Measurements from ENCODE around the gene FRAS1. TPM values are rescaled to one million over a fixed set of nuclear protein-coding genes. Genes with fewer than 3 reads are reported as not detected.

The FRAS1 gene
- total RNA-seq, 1 experiment from 2014 or later, result 82.0 TPM

DNA sequence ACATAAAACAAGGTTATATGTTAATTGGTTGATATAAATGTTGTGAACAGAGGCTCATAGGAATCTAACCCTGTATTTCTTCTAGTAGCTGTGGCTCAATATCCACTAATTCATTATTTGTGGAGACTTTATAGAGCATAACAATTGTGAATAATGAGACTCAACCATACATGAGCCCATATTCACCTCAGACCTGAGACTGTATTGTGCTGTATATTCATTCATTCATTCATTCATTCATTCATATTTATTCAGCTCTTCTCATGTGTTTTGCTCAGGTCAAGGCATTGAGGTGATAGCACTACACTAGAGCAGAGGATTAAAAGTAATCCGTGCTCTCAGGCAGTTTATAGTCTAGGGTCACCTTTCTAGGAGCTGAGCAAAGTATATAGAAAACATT, 470.0 kb downstream of the FRAS1 start (continued):
- TF ChIP-seq PRRX2 (CRISPR knock-in tag; IDR thresholded peaks at IDR 0.05) (no peak), SMAD4 (CRISPR knock-in tag; IDR thresholded peaks at IDR 0.05) (no peak), SP1 (CRISPR knock-in tag; conservative IDR thresholded peaks at IDR 0.05) (no peak), ZBTB21 (CRISPR knock-in tag; IDR thresholded peaks at IDR 0.05; ENCODE audit: borderline replicate concordance) (no peak), NFATC4 (CRISPR knock-in tag; IDR thresholded peaks at IDR 0.05) (no peak)
- TF ChIP-seq, protein P1, sequence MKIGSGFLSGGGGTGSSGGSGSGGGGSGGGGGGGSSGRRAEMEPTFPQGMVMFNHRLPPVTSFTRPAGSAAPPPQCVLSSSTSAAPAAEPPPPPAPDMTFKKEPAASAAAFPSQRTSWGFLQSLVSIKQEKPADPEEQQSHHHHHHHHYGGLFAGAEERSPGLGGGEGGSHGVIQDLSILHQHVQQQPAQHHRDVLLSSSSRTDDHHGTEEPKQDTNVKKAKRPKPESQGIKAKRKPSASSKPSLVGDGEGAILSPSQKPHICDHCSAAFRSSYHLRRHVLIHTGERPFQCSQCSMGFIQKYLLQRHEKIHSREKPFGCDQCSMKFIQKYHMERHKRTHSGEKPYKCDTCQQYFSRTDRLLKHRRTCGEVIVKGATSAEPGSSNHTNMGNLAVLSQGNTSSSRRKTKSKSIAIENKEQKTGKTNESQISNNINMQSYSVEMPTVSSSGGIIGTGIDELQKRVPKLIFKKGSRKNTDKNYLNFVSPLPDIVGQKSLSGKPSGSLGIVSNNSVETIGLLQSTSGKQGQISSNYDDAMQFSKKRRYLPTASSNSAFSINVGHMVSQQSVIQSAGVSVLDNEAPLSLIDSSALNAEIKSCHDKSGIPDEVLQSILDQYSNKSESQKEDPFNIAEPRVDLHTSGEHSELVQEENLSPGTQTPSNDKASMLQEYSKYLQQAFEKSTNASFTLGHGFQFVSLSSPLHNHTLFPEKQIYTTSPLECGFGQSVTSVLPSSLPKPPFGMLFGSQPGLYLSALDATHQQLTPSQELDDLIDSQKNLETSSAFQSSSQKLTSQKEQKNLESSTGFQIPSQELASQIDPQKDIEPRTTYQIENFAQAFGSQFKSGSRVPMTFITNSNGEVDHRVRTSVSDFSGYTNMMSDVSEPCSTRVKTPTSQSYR (CRISPR knock-in tag; IDR thresholded peaks at IDR 0.05), result no peak
- TF ChIP-seq, protein P2, sequence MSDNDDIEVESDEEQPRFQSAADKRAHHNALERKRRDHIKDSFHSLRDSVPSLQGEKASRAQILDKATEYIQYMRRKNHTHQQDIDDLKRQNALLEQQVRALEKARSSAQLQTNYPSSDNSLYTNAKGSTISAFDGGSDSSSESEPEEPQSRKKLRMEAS (CRISPR knock-in tag; IDR thresholded peaks at IDR 0.05), result no peak
- TF ChIP-seq, protein P3, sequence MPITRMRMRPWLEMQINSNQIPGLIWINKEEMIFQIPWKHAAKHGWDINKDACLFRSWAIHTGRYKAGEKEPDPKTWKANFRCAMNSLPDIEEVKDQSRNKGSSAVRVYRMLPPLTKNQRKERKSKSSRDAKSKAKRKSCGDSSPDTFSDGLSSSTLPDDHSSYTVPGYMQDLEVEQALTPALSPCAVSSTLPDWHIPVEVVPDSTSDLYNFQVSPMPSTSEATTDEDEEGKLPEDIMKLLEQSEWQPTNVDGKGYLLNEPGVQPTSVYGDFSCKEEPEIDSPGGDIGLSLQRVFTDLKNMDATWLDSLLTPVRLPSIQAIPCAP (CRISPR knock-in tag; IDR thresholded peaks at IDR 0.05), result no peak

DNA sequence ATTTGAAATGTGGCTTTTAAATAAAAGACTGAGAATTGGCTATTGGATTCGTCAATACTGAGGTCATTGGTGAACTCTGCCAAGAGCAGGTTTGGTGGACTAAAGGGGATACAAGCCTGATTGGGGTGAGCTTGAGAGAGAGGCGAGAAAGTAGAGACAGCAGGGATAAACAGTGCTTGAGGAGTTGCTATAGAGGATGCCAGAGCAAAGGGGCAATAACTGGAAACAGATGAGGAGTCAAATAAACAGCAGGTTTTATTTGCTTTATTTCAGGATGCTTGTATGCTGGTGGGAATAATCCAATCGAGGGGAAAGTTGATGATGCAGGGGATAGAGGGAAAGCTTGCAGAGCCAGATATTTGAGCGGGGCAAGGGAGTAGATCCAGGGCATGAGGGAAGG, 470.4 kb downstream of the FRAS1 start:
- ATAC-seq (no peak), DNase-seq (ENCODE audit: low spot score) (no peak)
- Mint-ChIP-seq H3K36me3 (peaks cover 14% of the 10 kb centered on the region), H3K9me3 (0 out of 2 replicates have a peak, but pooled peaks cover 4% of the 10 kb centered on the region), H3K27ac (no peak overlapping the region), H3K27me3 (ENCODE audit: low read depth) (no peaks in the 10 kb centered on the region), H3K4me3 (no peak overlapping the region), H3K4me1 (no peaks in the 10 kb centered on the region)
- ChIA-PET CTCF (no interaction called here), POLR2A (no interaction called here)
- TF ChIP-seq, protein P4, sequence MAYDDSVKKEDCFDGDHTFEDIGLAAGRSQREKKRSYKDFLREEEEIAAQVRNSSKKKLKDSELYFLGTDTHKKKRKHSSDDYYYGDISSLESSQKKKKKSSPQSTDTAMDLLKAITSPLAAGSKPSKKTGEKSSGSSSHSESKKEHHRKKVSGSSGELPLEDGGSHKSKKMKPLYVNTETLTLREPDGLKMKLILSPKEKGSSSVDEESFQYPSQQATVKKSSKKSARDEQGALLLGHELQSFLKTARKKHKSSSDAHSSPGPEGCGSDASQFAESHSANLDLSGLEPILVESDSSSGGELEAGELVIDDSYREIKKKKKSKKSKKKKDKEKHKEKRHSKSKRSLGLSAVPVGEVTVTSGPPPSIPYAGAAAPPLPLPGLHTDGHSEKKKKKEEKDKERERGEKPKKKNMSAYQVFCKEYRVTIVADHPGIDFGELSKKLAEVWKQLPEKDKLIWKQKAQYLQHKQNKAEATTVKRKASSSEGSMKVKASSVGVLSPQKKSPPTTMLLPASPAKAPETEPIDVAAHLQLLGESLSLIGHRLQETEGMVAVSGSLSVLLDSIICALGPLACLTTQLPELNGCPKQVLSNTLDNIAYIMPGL (CRISPR knock-in tag; IDR thresholded peaks at IDR 0.05), result no peak
- TF ChIP-seq NR1H2 (CRISPR knock-in tag; IDR thresholded peaks at IDR 0.05), result no peak
- TF ChIP-seq ZNF121 (CRISPR knock-in tag; IDR thresholded peaks at IDR 0.05), result no peak
- TF ChIP-seq NR3C1 (CRISPR knock-in tag; conservative IDR thresholded peaks at IDR 0.05; ENCODE audit: low read depth), result no peak
- TF ChIP-seq, protein P5, sequence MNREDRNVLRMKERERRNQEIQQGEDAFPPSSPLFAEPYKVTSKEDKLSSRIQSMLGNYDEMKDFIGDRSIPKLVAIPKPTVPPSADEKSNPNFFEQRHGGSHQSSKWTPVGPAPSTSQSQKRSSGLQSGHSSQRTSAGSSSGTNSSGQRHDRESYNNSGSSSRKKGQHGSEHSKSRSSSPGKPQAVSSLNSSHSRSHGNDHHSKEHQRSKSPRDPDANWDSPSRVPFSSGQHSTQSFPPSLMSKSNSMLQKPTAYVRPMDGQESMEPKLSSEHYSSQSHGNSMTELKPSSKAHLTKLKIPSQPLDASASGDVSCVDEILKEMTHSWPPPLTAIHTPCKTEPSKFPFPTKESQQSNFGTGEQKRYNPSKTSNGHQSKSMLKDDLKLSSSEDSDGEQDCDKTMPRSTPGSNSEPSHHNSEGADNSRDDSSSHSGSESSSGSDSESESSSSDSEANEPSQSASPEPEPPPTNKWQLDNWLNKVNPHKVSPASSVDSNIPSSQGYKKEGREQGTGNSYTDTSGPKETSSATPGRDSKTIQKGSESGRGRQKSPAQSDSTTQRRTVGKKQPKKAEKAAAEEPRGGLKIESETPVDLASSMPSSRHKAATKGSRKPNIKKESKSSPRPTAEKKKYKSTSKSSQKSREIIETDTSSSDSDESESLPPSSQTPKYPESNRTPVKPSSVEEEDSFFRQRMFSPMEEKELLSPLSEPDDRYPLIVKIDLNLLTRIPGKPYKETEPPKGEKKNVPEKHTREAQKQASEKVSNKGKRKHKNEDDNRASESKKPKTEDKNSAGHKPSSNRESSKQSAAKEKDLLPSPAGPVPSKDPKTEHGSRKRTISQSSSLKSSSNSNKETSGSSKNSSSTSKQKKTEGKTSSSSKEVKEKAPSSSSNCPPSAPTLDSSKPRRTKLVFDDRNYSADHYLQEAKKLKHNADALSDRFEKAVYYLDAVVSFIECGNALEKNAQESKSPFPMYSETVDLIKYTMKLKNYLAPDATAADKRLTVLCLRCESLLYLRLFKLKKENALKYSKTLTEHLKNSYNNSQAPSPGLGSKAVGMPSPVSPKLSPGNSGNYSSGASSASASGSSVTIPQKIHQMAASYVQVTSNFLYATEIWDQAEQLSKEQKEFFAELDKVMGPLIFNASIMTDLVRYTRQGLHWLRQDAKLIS (CRISPR knock-in tag; IDR thresholded peaks at IDR 0.05; ENCODE audit: borderline replicate concordance), result no peak
- TF ChIP-seq SMAD3 (CRISPR knock-in tag; IDR thresholded peaks at IDR 0.05; ENCODE audit: borderline replicate concordance), result no peak
- TF ChIP-seq, protein P6, sequence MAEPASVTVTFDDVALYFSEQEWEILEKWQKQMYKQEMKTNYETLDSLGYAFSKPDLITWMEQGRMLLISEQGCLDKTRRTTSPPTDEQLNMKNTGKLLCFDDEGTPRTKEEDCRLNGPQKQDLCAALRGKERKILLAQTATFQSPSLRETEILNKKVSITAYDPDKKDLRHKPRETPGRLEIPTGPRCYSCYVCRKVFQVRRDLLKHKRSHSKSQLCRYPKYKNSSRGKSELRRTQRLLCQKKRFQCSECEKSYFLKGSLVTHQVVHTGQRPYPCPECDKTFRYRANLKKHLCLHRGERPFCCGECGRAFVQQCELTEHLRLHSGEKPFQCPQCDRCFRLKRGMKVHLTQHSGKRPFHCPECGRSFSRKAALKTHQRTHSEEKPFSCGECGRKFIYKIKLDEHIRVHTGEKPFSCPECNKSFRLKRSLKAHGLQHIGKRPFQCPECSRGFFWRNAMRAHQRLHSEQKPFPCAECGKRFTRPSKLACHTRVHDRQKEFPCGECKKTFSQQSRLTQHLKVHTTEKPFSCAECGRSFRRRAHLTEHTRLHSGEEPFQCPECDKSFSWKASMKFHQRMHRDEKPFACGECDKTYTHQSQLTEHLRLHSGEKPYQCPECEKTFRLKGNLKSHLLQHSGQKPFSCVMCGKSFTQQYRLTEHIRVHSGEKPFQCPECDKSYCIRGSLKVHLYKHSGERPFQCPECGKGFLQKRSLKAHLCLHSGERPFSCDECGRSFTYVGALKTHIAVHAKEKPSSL (CRISPR knock-in tag; conservative IDR thresholded peaks at IDR 0.05), result no peak
- no peak for TF ChIP-seq TEAD4 (CRISPR knock-in tag; IDR thresholded peaks at IDR 0.05)
- TF ChIP-seq, protein P7, sequence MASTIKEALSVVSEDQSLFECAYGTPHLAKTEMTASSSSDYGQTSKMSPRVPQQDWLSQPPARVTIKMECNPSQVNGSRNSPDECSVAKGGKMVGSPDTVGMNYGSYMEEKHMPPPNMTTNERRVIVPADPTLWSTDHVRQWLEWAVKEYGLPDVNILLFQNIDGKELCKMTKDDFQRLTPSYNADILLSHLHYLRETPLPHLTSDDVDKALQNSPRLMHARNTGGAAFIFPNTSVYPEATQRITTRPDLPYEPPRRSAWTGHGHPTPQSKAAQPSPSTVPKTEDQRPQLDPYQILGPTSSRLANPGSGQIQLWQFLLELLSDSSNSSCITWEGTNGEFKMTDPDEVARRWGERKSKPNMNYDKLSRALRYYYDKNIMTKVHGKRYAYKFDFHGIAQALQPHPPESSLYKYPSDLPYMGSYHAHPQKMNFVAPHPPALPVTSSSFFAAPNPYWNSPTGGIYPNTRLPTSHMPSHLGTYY (CRISPR knock-in tag; IDR thresholded peaks at IDR 0.05), result no peak

Measured in WTC11 (cell line).